HCT116 (cell line): ENCODE measurements around the gene ANKDD1A. TPM values are rescaled to one million over a fixed set of nuclear protein-coding genes. Genes with fewer than 3 reads are reported as not detected.

ENCODE experiments used
- ATAC-seq: fragments of 200-7000 bp; cut with Tn5 transposase; 2 replicates; pipeline ENCODE4 v1.9.1; 2020; ENCODE audit warnings: mild to moderate bottlenecking, moderate library complexity
- BruUV-seq: library from RNA; stranded (reverse); fragments of 400-500 nt; replicated peaks from 2 replicates; lab custom pipeline; 2021; lab: Mats Ljungman, UMichigan
- CTCF ChIA-PET: fragments of 300-600 bp; sonication (Branson Sonifier 250); formaldehyde crosslinking; loops from one replicate; lab custom pipeline; 2021; ENCODE audit warnings: antibody characterized with exemption; lab: Charles Lee
- POLR2A ChIA-PET: fragments of 300-600, 350-600 bp; sonication (Branson Sonifier 250); formaldehyde crosslinking; loops from one replicate; lab custom pipeline; 2021; ENCODE audit warnings: antibody characterized with exemption; lab: Charles Lee
- RAD21 ChIA-PET, 2 experiments: fragments of 300-600 bp; sonication (Branson Sonifier 250); formaldehyde crosslinking; loops; one replicate each; lab custom pipeline; 2023; ENCODE audit warnings: low total read pairs in 2 of 2; ENCODE audit not compliant: uncharacterized antibody in 2 of 2, unreplicated experiment in 2 of 2, low non-redundant PET in 1 of 2; lab: Charles Lee
- DNase-seq: peaks from one replicate; pipeline ENCODE4 v3.0.0-alpha.2; 2010; ENCODE audit warnings: low read depth, low spot score
- H2AFZ ChIP-seq: fragments of 200-600 bp; shearing (Covaris generic), sonication (generic); 2 replicates; pipeline ENCODE4 v1.6.1; 2017; ENCODE audit warnings: low read depth, mixed run types, mixed read lengths, antibody characterized with exemption, low read length; ENCODE audit not compliant: poor library complexity, severe bottlenecking
- H3K27ac ChIP-seq: 2 replicates; pipeline ENCODE4 v1.5.1; 2012; ENCODE audit warnings: low read depth, low read length
- H3K27me3 ChIP-seq: fragments of 200-600 bp; sonication (generic); 2 replicates; pipeline ENCODE4 v1.6.1; 2016; ENCODE audit warnings: mixed run types, low read length, mixed read lengths; ENCODE audit not compliant: insufficient read depth
- H3K36me3 ChIP-seq, 2 experiments: fragments of 200-500 bp in 1 of 2; fragments of 200-600 bp in 1 of 2; sonication (Bioruptor generic) in 1 of 2; sonication (generic) in 1 of 2; 2 replicates each; pipeline versions ENCODE4 v1.5.1 to v1.6.1; 2014 to 2016; ENCODE audit warnings: low read length in 2 of 2, inconsistent platforms in 1 of 2, mixed read lengths in 1 of 2, mixed run types in 1 of 2; ENCODE audit not compliant: insufficient read depth in 2 of 2, control insufficient read depth in 1 of 2
- H3K4me1 ChIP-seq, 2 experiments: fragments of 200-600 bp in 1 of 2; sonication (generic) in 1 of 2; 2 replicates each; pipeline versions ENCODE4 v1.5.1 to v1.6.1; 2012 to 2017; ENCODE audit warnings: low read length in 2 of 2, inconsistent platforms in 1 of 2, mild to moderate bottlenecking in 1 of 2, mixed read lengths in 1 of 2, mixed run types in 1 of 2, moderate library complexity in 1 of 2; ENCODE audit not compliant: insufficient read depth in 2 of 2, control insufficient read depth in 1 of 2
- H3K4me2 ChIP-seq: fragments of 200-600 bp; sonication (generic); 2 replicates; pipeline ENCODE4 v1.6.1; 2017; ENCODE audit warnings: mixed run types, low read length, mixed read lengths
- H3K4me3 ChIP-seq, 2 experiments: fragments of 200-600 bp in 1 of 2; sonication (generic) in 1 of 2; replicated peaks in 1 of 2; 2 replicates each; pipeline ENCODE4 v1.5.1; 2011 to 2016; ENCODE audit warnings: low read length in 2 of 2, control low read depth in 1 of 2, low read depth in 1 of 2, mild to moderate bottlenecking in 1 of 2, mixed read lengths in 1 of 2, mixed run types in 1 of 2
- H3K79me2 ChIP-seq: fragments of 200-600 bp; sonication (generic); 2 replicates; pipeline ENCODE4 v1.6.1; 2017; ENCODE audit warnings: mild to moderate bottlenecking, mixed run types, low read length, moderate library complexity, mixed read lengths; ENCODE audit not compliant: insufficient read depth
- H3K9ac ChIP-seq: fragments of 200-600 bp; sonication (generic); 2 replicates; pipeline ENCODE4 v1.6.1; 2016; ENCODE audit warnings: low read length, mixed read lengths
- H3K9me2 ChIP-seq: fragments of 200-600 bp; sonication (generic), shearing (Covaris generic); 2 replicates; pipeline ENCODE4 v1.6.1; 2017; ENCODE audit warnings: mixed run types, mild to moderate bottlenecking, moderate library complexity; ENCODE audit not compliant: insufficient read depth
- H3K9me3 ChIP-seq, 2 experiments: fragments of 200-500 bp in 1 of 2; fragments of 200-600 bp in 1 of 2; sonication (Bioruptor generic) in 1 of 2; sonication (generic) in 1 of 2; 2 replicates each; pipeline ENCODE4 v1.6.1; 2014 to 2017; ENCODE audit warnings: low read length in 2 of 2, mixed read lengths in 2 of 2, inconsistent platforms in 1 of 2, low read depth in 1 of 2, mild to moderate bottlenecking in 1 of 2, mixed run types in 1 of 2, moderate library complexity in 1 of 2; ENCODE audit not compliant: control insufficient read depth in 1 of 2, insufficient read depth in 1 of 2
- H4K20me1 ChIP-seq: fragments of 200-600 bp; sonication (generic), shearing (Covaris generic); 2 replicates; pipeline ENCODE4 v1.6.1; 2017; ENCODE audit warnings: mixed run types, mild to moderate bottlenecking, moderate library complexity; ENCODE audit not compliant: insufficient read depth
- CBX3 ChIP-seq: IDR thresholded peaks from 2 replicates; pipeline ENCODE4 v1.6.1; 2012; ENCODE audit warnings: low read depth
- ELF1 ChIP-seq: IDR thresholded peaks from 2 replicates; pipeline ENCODE4 v1.6.1; 2012; ENCODE audit warnings: low read depth, borderline replicate concordance
- EZH2 ChIP-seq: fragments of 200-600 bp; sonication (generic); IDR thresholded peaks from 2 replicates; pipeline ENCODE4 v1.6.1; 2017; ENCODE audit warnings: antibody characterized with exemption, mixed run types
- EZH2phosphoT487 ChIP-seq: fragments of 200-600 bp; IDR thresholded peaks from 2 replicates; pipeline ENCODE4 v1.6.1; 2018; ENCODE audit warnings: antibody characterized with exemption, borderline replicate concordance
- FOSL1 ChIP-seq: IDR thresholded peaks from 2 replicates; pipeline ENCODE4 v1.6.1; 2012; ENCODE audit warnings: low read depth
- JUND ChIP-seq: IDR thresholded peaks from 2 replicates; pipeline ENCODE4 v1.6.1; 2012
- POLR2A ChIP-seq: IDR thresholded peaks from 2 replicates; pipeline ENCODE4 v1.7.0; 2011; ENCODE audit warnings: borderline replicate concordance; ENCODE audit not compliant: insufficient read depth, insufficient read length; ENCODE audit errors: extremely low read depth
- POLR2AphosphoS5 ChIP-seq: IDR thresholded peaks from 2 replicates; pipeline ENCODE4 v1.6.1; 2011; ENCODE audit warnings: mild to moderate bottlenecking, low read depth, low read length, moderate library complexity
- RAD21 ChIP-seq: IDR thresholded peaks from 2 replicates; pipeline ENCODE4 v1.6.1; 2012; ENCODE audit warnings: low read depth, mild to moderate bottlenecking
- SP1 ChIP-seq: IDR thresholded peaks from 2 replicates; pipeline ENCODE4 v1.6.1; 2012; ENCODE audit warnings: low read depth
- SRF ChIP-seq: IDR thresholded peaks from 2 replicates; pipeline ENCODE4 v1.6.1; 2012; ENCODE audit warnings: low read depth
- TCF7L2 ChIP-seq: IDR thresholded peaks from 2 replicates; pipeline ENCODE4 v1.7.0; 2011; ENCODE audit warnings: borderline replicate concordance, inconsistent platforms; ENCODE audit not compliant: insufficient read depth, insufficient read length; ENCODE audit errors: extremely low read depth
- YY1 ChIP-seq: IDR thresholded peaks from 2 replicates; pipeline ENCODE4 v1.6.1; 2011; ENCODE audit warnings: low read length, low read depth, moderate library complexity, mild to moderate bottlenecking; ENCODE audit not compliant: insufficient replicate concordance; ENCODE audit errors: extremely low read depth
- ZFX ChIP-seq: fragments of 450-650 bp; IDR thresholded peaks from 2 replicates; pipeline ENCODE4 v1.6.1; 2017
- ZNF274 ChIP-seq: fragments of 200-500 bp; sonication (Bioruptor generic); IDR thresholded peaks from 2 replicates; pipeline ENCODE4 v1.6.1; 2014; ENCODE audit warnings: mild to moderate bottlenecking, low read depth, low read length, inconsistent platforms
- intact Hi-C: fragments of 100-400 bp; cut with micrococcal nuclease; formaldehyde crosslinking; loops from 2 replicates; pipeline ENCODE4 v1.10.0; 2022
- total RNA-seq: library from RNA; stranded (reverse); gene quantifications from one replicate; pipeline ENCODE4 v1.2.1, GENCODE V29; 2021; ENCODE audit not compliant: unreplicated experiment
- TF ChIP-seq, protein P1 (sequence below): IDR thresholded peaks from 2 replicates; pipeline ENCODE4 v1.6.1; 2011; ENCODE audit warnings: mild to moderate bottlenecking, low read length, moderate library complexity; ENCODE audit not compliant: insufficient replicate concordance; ENCODE audit errors: extremely low read depth
- TF ChIP-seq, protein P2 (sequence below): IDR thresholded peaks from 2 replicates; pipeline ENCODE4 v1.6.1; 2012; ENCODE audit warnings: low read depth
- TF ChIP-seq, protein P3 (sequence below): IDR thresholded peaks from 2 replicates; pipeline ENCODE4 v1.6.1; 2012
- TF ChIP-seq, protein P4 (sequence below): IDR thresholded peaks from 2 replicates; pipeline ENCODE4 v1.6.1; 2012

The ANKDD1A gene
- total RNA-seq, 1 experiment from 2014 or later, result 8.1 TPM

DNA sequence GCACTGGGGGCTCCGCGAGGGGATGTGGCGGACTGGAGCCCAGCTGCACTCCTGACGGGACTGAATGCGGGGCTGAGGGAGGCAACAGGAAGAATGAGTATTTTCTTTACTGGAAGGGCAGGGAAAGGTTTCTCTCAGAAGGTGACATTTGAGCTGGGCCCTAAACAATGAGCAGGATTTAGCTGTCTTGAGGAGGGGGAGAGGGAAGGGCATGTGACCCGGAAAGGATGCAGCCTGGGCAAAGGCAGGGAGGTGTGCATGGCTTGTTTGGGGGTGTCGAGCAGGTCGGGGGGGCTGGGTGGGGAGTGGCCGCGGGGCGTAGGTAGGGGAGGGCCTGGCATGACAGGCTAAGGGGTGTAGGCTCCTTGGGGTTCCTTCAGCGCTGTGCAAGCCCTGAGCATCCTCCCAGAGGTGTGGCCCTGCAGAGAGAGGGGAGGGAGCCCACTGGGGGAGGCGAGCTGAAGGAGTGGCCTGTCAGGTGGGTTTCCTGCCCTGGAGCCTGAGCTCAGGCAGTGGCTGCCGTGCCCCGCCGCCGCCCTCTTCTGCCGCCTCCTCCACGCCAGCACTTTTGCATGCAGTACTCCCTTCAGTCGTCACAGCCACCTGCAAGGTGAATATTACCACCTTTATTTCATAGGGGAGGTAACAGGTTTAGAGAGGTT is 17.2 kb upstream of the ANKDD1A start:
- no peak overlapping the region for H3K4me3 ChIP-seq
- DNase-seq (no peak), ATAC-seq (no peak)
- CTCF ChIA-PET, result no interaction called here
- no peaks in the 10 kb centered on the region for H4K20me1 ChIP-seq
- POLR2A ChIA-PET, result no interaction called here
- TF ChIP-seq, protein P1, sequence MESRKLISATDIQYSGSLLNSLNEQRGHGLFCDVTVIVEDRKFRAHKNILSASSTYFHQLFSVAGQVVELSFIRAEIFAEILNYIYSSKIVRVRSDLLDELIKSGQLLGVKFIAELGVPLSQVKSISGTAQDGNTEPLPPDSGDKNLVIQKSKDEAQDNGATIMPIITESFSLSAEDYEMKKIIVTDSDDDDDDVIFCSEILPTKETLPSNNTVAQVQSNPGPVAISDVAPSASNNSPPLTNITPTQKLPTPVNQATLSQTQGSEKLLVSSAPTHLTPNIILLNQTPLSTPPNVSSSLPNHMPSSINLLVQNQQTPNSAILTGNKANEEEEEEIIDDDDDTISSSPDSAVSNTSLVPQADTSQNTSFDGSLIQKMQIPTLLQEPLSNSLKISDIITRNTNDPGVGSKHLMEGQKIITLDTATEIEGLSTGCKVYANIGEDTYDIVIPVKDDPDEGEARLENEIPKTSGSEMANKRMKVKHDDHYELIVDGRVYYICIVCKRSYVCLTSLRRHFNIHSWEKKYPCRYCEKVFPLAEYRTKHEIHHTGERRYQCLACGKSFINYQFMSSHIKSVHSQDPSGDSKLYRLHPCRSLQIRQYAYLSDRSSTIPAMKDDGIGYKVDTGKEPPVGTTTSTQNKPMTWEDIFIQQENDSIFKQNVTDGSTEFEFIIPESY, result no peak
- TF ChIP-seq SRF, result no peak
- no peak for TF ChIP-seq FOSL1
- TF ChIP-seq, protein P2, sequence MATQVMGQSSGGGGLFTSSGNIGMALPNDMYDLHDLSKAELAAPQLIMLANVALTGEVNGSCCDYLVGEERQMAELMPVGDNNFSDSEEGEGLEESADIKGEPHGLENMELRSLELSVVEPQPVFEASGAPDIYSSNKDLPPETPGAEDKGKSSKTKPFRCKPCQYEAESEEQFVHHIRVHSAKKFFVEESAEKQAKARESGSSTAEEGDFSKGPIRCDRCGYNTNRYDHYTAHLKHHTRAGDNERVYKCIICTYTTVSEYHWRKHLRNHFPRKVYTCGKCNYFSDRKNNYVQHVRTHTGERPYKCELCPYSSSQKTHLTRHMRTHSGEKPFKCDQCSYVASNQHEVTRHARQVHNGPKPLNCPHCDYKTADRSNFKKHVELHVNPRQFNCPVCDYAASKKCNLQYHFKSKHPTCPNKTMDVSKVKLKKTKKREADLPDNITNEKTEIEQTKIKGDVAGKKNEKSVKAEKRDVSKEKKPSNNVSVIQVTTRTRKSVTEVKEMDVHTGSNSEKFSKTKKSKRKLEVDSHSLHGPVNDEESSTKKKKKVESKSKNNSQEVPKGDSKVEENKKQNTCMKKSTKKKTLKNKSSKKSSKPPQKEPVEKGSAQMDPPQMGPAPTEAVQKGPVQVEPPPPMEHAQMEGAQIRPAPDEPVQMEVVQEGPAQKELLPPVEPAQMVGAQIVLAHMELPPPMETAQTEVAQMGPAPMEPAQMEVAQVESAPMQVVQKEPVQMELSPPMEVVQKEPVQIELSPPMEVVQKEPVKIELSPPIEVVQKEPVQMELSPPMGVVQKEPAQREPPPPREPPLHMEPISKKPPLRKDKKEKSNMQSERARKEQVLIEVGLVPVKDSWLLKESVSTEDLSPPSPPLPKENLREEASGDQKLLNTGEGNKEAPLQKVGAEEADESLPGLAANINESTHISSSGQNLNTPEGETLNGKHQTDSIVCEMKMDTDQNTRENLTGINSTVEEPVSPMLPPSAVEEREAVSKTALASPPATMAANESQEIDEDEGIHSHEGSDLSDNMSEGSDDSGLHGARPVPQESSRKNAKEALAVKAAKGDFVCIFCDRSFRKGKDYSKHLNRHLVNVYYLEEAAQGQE, result no peak
- no peak for TF ChIP-seq POLR2A
- no peak for TF ChIP-seq POLR2AphosphoS5
- TF ChIP-seq EZH2phosphoT487, result no peak
- TF ChIP-seq SP1, result no peak
- TF ChIP-seq YY1, result no peak
- TF ChIP-seq, protein P3, sequence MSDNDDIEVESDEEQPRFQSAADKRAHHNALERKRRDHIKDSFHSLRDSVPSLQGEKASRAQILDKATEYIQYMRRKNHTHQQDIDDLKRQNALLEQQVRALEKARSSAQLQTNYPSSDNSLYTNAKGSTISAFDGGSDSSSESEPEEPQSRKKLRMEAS, result no peak
- TF ChIP-seq RAD21, result no peak
- no peak for TF ChIP-seq TCF7L2
- no peak for TF ChIP-seq ZNF274
- TF ChIP-seq CBX3, result no peak
- TF ChIP-seq ELF1, result no peak
- TF ChIP-seq JUND, result no peak
- TF ChIP-seq EZH2, result no peak
- no peak for TF ChIP-seq ZFX
- TF ChIP-seq, protein P4, sequence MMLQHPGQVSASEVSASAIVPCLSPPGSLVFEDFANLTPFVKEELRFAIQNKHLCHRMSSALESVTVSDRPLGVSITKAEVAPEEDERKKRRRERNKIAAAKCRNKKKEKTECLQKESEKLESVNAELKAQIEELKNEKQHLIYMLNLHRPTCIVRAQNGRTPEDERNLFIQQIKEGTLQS, result no peak
- no peaks in the 10 kb centered on the region for H3K9me2 ChIP-seq
- peaks cover 0 to 13% of the 10 kb centered on the region in 2 experiments; a peak in 1 of 4 replicates for H3K4me1 ChIP-seq
- H3K9ac ChIP-seq, result no peak overlapping the region
- H3K27me3 ChIP-seq, result no peaks in the 10 kb centered on the region
- H3K79me2 ChIP-seq, result no peaks in the 10 kb centered on the region
- H3K27ac ChIP-seq, result no peak overlapping the region
- no TSS peak for BruUV-seq
- H2AFZ ChIP-seq, result no peak overlapping the region
- RAD21 ChIA-PET, result no interaction called here
- intact Hi-C loops, result no loop called here
- no peaks in the 10 kb centered on the region for H3K9me3 ChIP-seq
- H3K36me3 ChIP-seq, result no peaks in the 10 kb centered on the region
- no peak overlapping the region for H3K4me2 ChIP-seq
